ENCODE measurements around the gene VCPKMT.

DNA sequence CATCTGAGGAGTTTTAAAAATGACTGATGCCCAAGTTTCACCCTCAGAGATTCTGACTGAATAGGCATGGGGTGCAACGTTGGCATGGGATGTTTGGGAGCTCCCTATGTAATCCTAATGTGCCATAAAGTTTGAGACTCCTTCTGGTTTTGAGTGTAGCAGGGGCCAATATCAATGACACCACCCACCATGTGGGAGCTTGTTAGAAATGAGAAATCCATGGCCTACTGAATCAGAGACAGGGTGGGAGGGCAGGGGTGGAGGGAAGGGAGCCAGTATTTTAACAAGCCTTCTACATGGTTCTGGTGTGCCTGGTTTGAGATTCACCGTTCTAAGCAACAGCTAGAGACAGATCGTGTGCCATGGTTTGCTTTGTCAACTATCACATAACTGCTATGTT lies 46.1 kb downstream of the VCPKMT start:
- TF ChIP-seq, protein P1, sequence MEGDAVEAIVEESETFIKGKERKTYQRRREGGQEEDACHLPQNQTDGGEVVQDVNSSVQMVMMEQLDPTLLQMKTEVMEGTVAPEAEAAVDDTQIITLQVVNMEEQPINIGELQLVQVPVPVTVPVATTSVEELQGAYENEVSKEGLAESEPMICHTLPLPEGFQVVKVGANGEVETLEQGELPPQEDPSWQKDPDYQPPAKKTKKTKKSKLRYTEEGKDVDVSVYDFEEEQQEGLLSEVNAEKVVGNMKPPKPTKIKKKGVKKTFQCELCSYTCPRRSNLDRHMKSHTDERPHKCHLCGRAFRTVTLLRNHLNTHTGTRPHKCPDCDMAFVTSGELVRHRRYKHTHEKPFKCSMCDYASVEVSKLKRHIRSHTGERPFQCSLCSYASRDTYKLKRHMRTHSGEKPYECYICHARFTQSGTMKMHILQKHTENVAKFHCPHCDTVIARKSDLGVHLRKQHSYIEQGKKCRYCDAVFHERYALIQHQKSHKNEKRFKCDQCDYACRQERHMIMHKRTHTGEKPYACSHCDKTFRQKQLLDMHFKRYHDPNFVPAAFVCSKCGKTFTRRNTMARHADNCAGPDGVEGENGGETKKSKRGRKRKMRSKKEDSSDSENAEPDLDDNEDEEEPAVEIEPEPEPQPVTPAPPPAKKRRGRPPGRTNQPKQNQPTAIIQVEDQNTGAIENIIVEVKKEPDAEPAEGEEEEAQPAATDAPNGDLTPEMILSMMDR (IDR thresholded peaks at IDR 0.05), result no peak
- no peak for TF ChIP-seq POLR2A (IDR thresholded peaks at IDR 0.05)

Data from esophagus squamous epithelium (tissue), 4 donors.